DND-41 (cell line): ENCODE data around the gene AZI2.

Experiments
- ATAC-seq: fragments of 200-7000 bp; cut with Tn5 transposase; 3 replicates; pipeline ENCODE4 v1.9.1; 2021; ENCODE audit warnings: low read depth; ENCODE audit not compliant: insufficient read depth
- DNase-seq: peaks from one replicate; pipeline ENCODE4 v3.0.0-alpha.2; 2020
- H2AFZ ChIP-seq: 2 replicates; pipeline ENCODE4 v1.6.0; 2012; ENCODE audit warnings: low read depth, low read length
- H3K27ac ChIP-seq: 2 replicates; pipeline ENCODE4 v1.5.1; 2012; ENCODE audit warnings: low read length, inconsistent platforms
- H3K27me3 ChIP-seq: fragments of 200-600 bp; sonication (generic); 2 replicates; pipeline ENCODE4 v1.6.0; 2012; ENCODE audit warnings: low read length, mild to moderate bottlenecking, inconsistent platforms; ENCODE audit not compliant: insufficient read depth, poor library complexity
- H3K36me3 ChIP-seq: 2 replicates; pipeline ENCODE4 v1.5.1; 2012; ENCODE audit warnings: low read length, inconsistent platforms; ENCODE audit not compliant: insufficient read depth
- H3K4me1 ChIP-seq: 2 replicates; pipeline ENCODE4 v1.5.1; 2012; ENCODE audit warnings: mild to moderate bottlenecking, low read length; ENCODE audit not compliant: insufficient read depth
- H3K4me2 ChIP-seq: 2 replicates; pipeline ENCODE4 v1.6.0; 2012; ENCODE audit warnings: mild to moderate bottlenecking, moderate library complexity, low read length, inconsistent platforms; ENCODE audit not compliant: insufficient read depth
- H3K4me3 ChIP-seq, 2 experiments: fragments of 200-600 bp in 1 of 2; shearing (Covaris generic) in 1 of 2; 2 replicates each; pipeline ENCODE4 v1.5.1; 2012 to 2016; ENCODE audit warnings: inconsistent platforms in 2 of 2, low read length in 2 of 2, mild to moderate bottlenecking in 2 of 2, low read depth in 1 of 2, moderate library complexity in 1 of 2
- H3K79me2 ChIP-seq: 2 replicates; pipeline ENCODE4 v1.6.0; 2012; ENCODE audit warnings: low read length, inconsistent platforms; ENCODE audit not compliant: insufficient read depth
- H3K9ac ChIP-seq: 2 replicates; pipeline ENCODE4 v1.6.0; 2012; ENCODE audit warnings: low read depth, mild to moderate bottlenecking, inconsistent platforms, low read length, moderate library complexity
- H3K9me3 ChIP-seq: 2 replicates; pipeline ENCODE4 v1.5.1; 2012; ENCODE audit warnings: low read length, moderate library complexity, mild to moderate bottlenecking, inconsistent platforms; ENCODE audit not compliant: insufficient read depth, severe bottlenecking
- H4K20me1 ChIP-seq: 2 replicates; pipeline ENCODE4 v1.6.0; 2012; ENCODE audit warnings: low read length; ENCODE audit not compliant: insufficient read depth
- EZH2 ChIP-seq: IDR thresholded peaks from 3 replicates; pipeline ENCODE4 v1.6.1; 2012; ENCODE audit warnings: borderline replicate concordance, low read depth, mild to moderate bottlenecking, moderate library complexity, low read length, inconsistent platforms; ENCODE audit not compliant: severe bottlenecking
- TF ChIP-seq, protein P1 (sequence below): IDR thresholded peaks from 2 replicates; pipeline ENCODE4 v1.5.1; 2012; ENCODE audit warnings: borderline replicate concordance, low read length, moderate library complexity, mild to moderate bottlenecking; ENCODE audit not compliant: poor library complexity, severe bottlenecking; ENCODE audit errors: extremely low read depth

AZI2 gene

DNA sequence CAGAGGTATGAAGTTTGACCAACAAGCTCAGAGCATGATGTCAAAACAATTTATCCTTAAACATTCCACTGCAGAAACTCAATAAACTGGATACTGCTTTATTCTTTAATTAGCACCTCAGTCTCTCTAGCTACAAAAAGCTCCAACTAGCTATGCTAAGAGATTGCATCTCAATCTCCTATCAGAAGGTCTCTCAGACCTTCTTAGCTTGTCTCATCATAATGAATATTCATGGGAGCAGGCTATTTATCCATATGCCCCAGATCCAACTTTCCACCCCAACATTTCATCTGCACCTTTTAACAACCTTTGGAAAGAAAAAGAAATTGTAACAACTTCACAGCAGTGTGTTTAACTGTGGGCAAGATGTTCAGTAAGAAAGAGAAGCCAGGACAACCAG lies 11.4 kb downstream of the AZI2 start:
- Histone ChIP-seq H3K27me3 (no peaks in the 10 kb centered on the region), H3K27ac (no peak overlapping the region), H3K79me2 (peaks cover 21% of the 10 kb centered on the region), H3K4me3 (no peak overlapping the region), H3K4me2 (no peak overlapping the region), H3K36me3 (peaks cover 57% of the 10 kb centered on the region), H3K4me1 (peaks cover 25% of the 10 kb centered on the region), H2AFZ (no peak overlapping the region), H3K9ac (no peak overlapping the region), H3K9me3 (no peaks in the 10 kb centered on the region), H4K20me1 (no peaks in the 10 kb centered on the region; the same call in 1 of the 2 replicates)
- ATAC-seq (no peak), DNase-seq (no peak)
- no peak for TF ChIP-seq EZH2
- TF ChIP-seq, protein P1, sequence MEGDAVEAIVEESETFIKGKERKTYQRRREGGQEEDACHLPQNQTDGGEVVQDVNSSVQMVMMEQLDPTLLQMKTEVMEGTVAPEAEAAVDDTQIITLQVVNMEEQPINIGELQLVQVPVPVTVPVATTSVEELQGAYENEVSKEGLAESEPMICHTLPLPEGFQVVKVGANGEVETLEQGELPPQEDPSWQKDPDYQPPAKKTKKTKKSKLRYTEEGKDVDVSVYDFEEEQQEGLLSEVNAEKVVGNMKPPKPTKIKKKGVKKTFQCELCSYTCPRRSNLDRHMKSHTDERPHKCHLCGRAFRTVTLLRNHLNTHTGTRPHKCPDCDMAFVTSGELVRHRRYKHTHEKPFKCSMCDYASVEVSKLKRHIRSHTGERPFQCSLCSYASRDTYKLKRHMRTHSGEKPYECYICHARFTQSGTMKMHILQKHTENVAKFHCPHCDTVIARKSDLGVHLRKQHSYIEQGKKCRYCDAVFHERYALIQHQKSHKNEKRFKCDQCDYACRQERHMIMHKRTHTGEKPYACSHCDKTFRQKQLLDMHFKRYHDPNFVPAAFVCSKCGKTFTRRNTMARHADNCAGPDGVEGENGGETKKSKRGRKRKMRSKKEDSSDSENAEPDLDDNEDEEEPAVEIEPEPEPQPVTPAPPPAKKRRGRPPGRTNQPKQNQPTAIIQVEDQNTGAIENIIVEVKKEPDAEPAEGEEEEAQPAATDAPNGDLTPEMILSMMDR, result no peak

DNA sequence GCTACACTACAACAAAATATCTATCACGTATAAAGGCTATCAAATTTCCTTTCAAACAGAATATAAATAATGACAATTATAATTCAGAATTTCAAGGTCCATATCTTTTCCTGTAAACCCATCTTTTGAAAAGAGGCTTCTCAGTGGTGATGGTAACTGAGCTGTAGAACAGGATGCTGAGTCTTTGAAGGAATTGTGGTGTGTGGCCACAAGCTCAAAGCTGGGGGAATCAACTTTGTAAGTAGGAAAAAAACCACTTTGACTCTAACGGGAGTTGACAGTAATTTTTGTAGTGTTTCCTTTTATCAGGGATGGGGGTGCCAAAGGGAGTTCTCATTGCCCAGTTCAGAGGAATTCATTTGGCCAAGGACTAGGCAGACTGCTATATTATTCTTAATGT lies 13.4 kb downstream of the AZI2 start:
- Histone ChIP-seq H3K36me3 (peaks cover 72% of the 10 kb centered on the region), H3K4me1 (peaks cover 20% of the 10 kb centered on the region), H2AFZ (no peak overlapping the region), H3K4me3 (no peak overlapping the region), H4K20me1 (no peaks in the 10 kb centered on the region), H3K27ac (peak overlapping the region; percentile 58), H3K27me3 (no peaks in the 10 kb centered on the region), H3K79me2 (peaks cover 5% of the 10 kb centered on the region), H3K9ac (no peak overlapping the region), H3K4me2 (no peak overlapping the region), H3K9me3 (no peaks in the 10 kb centered on the region)
- ATAC-seq (peak; percentile 96), DNase-seq (peak; percentile 53)
- TF ChIP-seq, protein P1, result no peak
- TF ChIP-seq EZH2, result no peak

DNA sequence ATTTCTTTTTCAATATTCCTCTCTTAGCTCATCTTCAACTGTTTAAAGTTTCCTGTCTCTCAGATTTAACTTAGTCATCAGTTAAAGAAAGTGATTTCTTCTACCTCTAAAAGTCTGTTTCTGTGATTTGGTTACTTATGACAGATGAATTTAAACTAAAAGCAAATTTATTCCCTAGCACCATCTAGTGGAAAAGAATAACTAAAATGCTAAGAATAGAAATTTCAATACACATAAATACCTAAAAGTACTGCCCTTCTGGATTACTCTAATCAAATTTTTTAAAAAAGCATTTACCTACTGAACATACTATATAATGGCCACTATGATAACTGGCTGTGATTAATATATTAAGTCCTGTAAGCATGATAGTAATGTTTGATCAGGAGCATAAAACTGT lies 14.1 kb downstream of the AZI2 start:
- no peak for TF ChIP-seq EZH2
- TF ChIP-seq, protein P1, result no peak
- H3K27ac ChIP-seq, result no peak overlapping the region
- no peaks in the 10 kb centered on the region for H4K20me1 ChIP-seq
- H3K79me2 ChIP-seq, result 0 out of 2 replicates have a peak, but pooled peaks cover under 1% of the 10 kb centered on the region
- no peak overlapping the region for H3K4me3 ChIP-seq
- peaks cover 71% of the 10 kb centered on the region for H3K36me3 ChIP-seq
- H2AFZ ChIP-seq, result no peak overlapping the region
- DNase-seq (no peak), ATAC-seq (no peak)
- H3K27me3 ChIP-seq, result no peaks in the 10 kb centered on the region
- peaks cover 20% of the 10 kb centered on the region for H3K4me1 ChIP-seq
- no peaks in the 10 kb centered on the region for H3K9me3 ChIP-seq
- no peak overlapping the region for H3K9ac ChIP-seq
- no peak overlapping the region for H3K4me2 ChIP-seq
